Karpas-422 (cell line): Measurements from ENCODE around the gene ZNF710. TPM values are rescaled to one million over a fixed set of nuclear protein-coding genes. Genes with fewer than 3 reads are reported as not detected.
A peak's percentile ranks its signal among the peaks of the same experiment; 100 is the strongest.

Source experiments
- DNase-seq: peaks from one replicate; pipeline ENCODE4 v3.0.0-alpha.2; 2015
- H2AFZ ChIP-seq: fragments of 200-600 bp; sonication (generic); 2 replicates; pipeline ENCODE4 v1.6.1; 2014; ENCODE audit warnings: antibody characterized with exemption, low read length, mixed read lengths
- H3K27ac ChIP-seq: fragments of 200-600 bp; sonication (generic); 2 replicates; pipeline ENCODE4 v1.5.1; 2014; ENCODE audit warnings: mild to moderate bottlenecking, low read length, moderate library complexity
- H3K27me3 ChIP-seq: fragments of 200-600 bp; sonication (generic); 2 replicates; pipeline ENCODE4 v1.6.1; 2014; ENCODE audit warnings: low read length, mixed read lengths
- H3K36me3 ChIP-seq: fragments of 200-600 bp; sonication (generic); 2 replicates; pipeline ENCODE4 v1.6.1; 2014; ENCODE audit warnings: low read length, mixed read lengths; ENCODE audit not compliant: insufficient read depth
- H3K4me1 ChIP-seq: fragments of 200-600 bp; sonication (generic); 2 replicates; pipeline ENCODE4 v1.6.1; 2014; ENCODE audit warnings: mild to moderate bottlenecking, low read length, mixed read lengths
- H3K4me2 ChIP-seq: fragments of 200-600 bp; sonication (generic); 2 replicates; pipeline ENCODE4 v1.6.1; 2014; ENCODE audit warnings: low read length, low read depth, mild to moderate bottlenecking; ENCODE audit not compliant: poor library complexity, severe bottlenecking
- H3K4me3 ChIP-seq: fragments of 200-600 bp; sonication (generic); 2 replicates; pipeline ENCODE4 v1.5.1; 2014; ENCODE audit warnings: mild to moderate bottlenecking, antibody characterized with exemption, low read length, mixed read lengths
- H3K79me2 ChIP-seq: fragments of 200-600 bp; sonication (generic); 2 replicates; pipeline ENCODE4 v1.6.1; 2014; ENCODE audit warnings: mild to moderate bottlenecking, low read length, mixed read lengths
- H3K9ac ChIP-seq: fragments of 200-600 bp; sonication (generic); 2 replicates; pipeline ENCODE4 v1.6.0; 2014; ENCODE audit warnings: low read length
- H3K9me2 ChIP-seq: fragments of 200-600 bp; sonication (generic), shearing (Covaris generic); replicated peaks from 2 replicates; pipeline ENCODE4 v1.6.0; 2014; ENCODE audit warnings: mild to moderate bottlenecking, low read length, moderate library complexity; ENCODE audit not compliant: insufficient read depth
- H3K9me3 ChIP-seq: fragments of 300-700, 200-600 bp; sonication (generic); 2 replicates; pipeline ENCODE4 v1.6.1; 2014; ENCODE audit warnings: low read length, mixed read lengths
- H4K20me1 ChIP-seq: fragments of 200-600 bp; sonication (generic); 2 replicates; pipeline ENCODE4 v1.6.1; 2014; ENCODE audit warnings: mild to moderate bottlenecking, antibody characterized with exemption, low read length, low read depth; ENCODE audit not compliant: insufficient read depth
- total RNA-seq: library from RNA; depleted of rRNA; stranded (reverse); fragments of >200 nt; shearing (Covaris generic); gene quantifications from 2 replicates; pipeline ENCODE4 v1.2.3, GENCODE V29; 2014; ENCODE audit warnings: low replicate concordance

ZNF710 gene
- total RNA-seq, 1 experiment from 2014 or later, result 25.2 TPM

DNA sequence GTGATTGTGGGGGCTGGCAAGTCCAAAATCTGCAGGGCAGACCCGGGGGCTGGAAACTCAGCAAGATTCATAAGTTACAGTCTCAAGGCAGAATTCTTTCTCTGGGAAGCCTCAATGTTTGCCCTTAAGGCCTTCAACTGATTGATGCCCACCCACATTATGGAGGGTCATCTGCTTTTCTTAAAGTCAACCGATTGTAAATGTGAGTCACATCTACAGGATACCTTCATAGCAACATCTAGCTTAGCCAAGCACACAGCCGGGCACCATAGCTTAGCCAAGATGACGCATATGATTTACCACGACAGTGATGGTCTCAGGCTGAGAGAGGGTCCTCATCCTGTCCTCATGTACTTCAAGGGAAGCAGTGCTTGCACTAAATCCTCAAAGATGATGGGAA lies 57.7 kb downstream of the ZNF710 start:
- no peaks in the 10 kb centered on the region for H4K20me1 ChIP-seq
- H3K27me3 ChIP-seq, result no peaks in the 10 kb centered on the region
- no peaks in the 10 kb centered on the region for H3K9me3 ChIP-seq
- H3K4me3 ChIP-seq, result peak overlapping the region; percentile 42
- H2AFZ ChIP-seq, result no peak overlapping the region
- H3K36me3 ChIP-seq, result no peaks in the 10 kb centered on the region
- H3K9ac ChIP-seq, result peak overlapping the region; percentile 71
- DNase-seq, result peak; percentile 76
- peak overlapping the region; percentile 92 for H3K27ac ChIP-seq
- peak overlapping the region; percentile 62 for H3K4me2 ChIP-seq
- peaks cover 74% of the 10 kb centered on the region for H3K79me2 ChIP-seq
- no peaks in the 10 kb centered on the region for H3K9me2 ChIP-seq
- peaks cover 81% of the 10 kb centered on the region for H3K4me1 ChIP-seq

GRCh38 chr15:90059208-90059985 lies 58.3 kb downstream of the ZNF710 start:
- no peaks in the 10 kb centered on the region for H3K9me2 ChIP-seq
- H3K4me2 ChIP-seq, result peak overlapping the region; percentile 62
- H4K20me1 ChIP-seq, result no peaks in the 10 kb centered on the region
- H3K9ac ChIP-seq, result peak overlapping the region; percentile 71
- peaks cover 71% of the 10 kb centered on the region for H3K79me2 ChIP-seq
- no peaks in the 10 kb centered on the region for H3K27me3 ChIP-seq
- peaks cover 83% of the 10 kb centered on the region for H3K4me1 ChIP-seq
- H3K27ac ChIP-seq, result peak overlapping the region; percentile 92
- no peaks in the 10 kb centered on the region for H3K36me3 ChIP-seq
- H3K9me3 ChIP-seq, result no peaks in the 10 kb centered on the region
- peak; percentile 97 for DNase-seq
- peak overlapping the region; percentile 42 for H3K4me3 ChIP-seq
- H2AFZ ChIP-seq, result no peak overlapping the region

- H3K4me1 ChIP-seq, result peaks cover 80% of the 10 kb centered on the region
- no peak overlapping the region for H2AFZ ChIP-seq
- peak overlapping the region; percentile 72 for H3K9ac ChIP-seq
- H3K27me3 ChIP-seq, result no peaks in the 10 kb centered on the region
- H3K4me2 ChIP-seq, result peak overlapping the region; percentile 65
- H3K36me3 ChIP-seq, result no peaks in the 10 kb centered on the region
- no peaks in the 10 kb centered on the region for H4K20me1 ChIP-seq
- peak overlapping the region; percentile 92 for H3K27ac ChIP-seq
- H3K9me2 ChIP-seq, result no peaks in the 10 kb centered on the region
- H3K4me3 ChIP-seq, result no peak overlapping the region; the same call in 1 of the 2 replicates
- no peak for DNase-seq
- no peaks in the 10 kb centered on the region for H3K9me3 ChIP-seq
- H3K79me2 ChIP-seq, result peaks cover 59% of the 10 kb centered on the region
These were observed 59.7 kb downstream of the ZNF710 start for GRCh38 chr15:90060797-90061196.

DNA sequence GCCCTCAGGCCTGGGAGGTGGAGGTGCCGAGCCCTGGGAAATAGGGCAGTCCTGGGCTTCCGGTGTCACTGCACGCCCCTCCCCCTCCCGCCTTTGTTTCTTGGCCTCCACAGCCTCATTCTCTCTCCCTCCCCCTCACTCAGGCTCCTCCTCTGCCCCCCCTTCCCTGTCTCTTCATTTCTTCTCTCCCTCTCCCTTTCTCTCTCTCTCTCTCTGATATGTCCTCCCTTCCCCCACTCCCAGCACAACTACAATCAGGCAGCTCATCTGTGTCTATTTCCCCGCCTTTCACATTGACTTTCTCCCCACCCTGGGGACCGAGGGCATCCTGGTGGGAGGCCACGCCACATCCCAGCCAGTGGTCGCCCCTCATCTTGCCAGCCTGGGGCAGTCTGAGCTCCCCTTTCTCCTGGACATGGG lies 60.9 kb downstream of the ZNF710 start:
- no peaks in the 10 kb centered on the region for H4K20me1 ChIP-seq
- no peak overlapping the region for H2AFZ ChIP-seq
- H3K27ac ChIP-seq, result peak overlapping the region; percentile 92
- H3K79me2 ChIP-seq, result peaks cover 51% of the 10 kb centered on the region
- no peaks in the 10 kb centered on the region for H3K36me3 ChIP-seq
- H3K4me3 ChIP-seq, result peak overlapping the region; percentile 44; the same call in 1 of the 2 replicates
- H3K9me2 ChIP-seq, result no peaks in the 10 kb centered on the region
- peaks cover 71% of the 10 kb centered on the region for H3K4me1 ChIP-seq
- DNase-seq, result peak; percentile 90
- no peaks in the 10 kb centered on the region for H3K27me3 ChIP-seq
- H3K9ac ChIP-seq, result peak overlapping the region; percentile 72
- no peaks in the 10 kb centered on the region for H3K9me3 ChIP-seq
- H3K4me2 ChIP-seq, result peak overlapping the region; percentile 65

GRCh38 chr15:90062462-90062932 lies 61.4 kb downstream of the ZNF710 start:
- Histone ChIP-seq H3K4me1 (peaks cover 67% of the 10 kb centered on the region), H3K9me3 (no peaks in the 10 kb centered on the region), H2AFZ (no peak overlapping the region), H3K9me2 (no peaks in the 10 kb centered on the region), H3K4me2 (peak overlapping the region; percentile 65), H4K20me1 (no peaks in the 10 kb centered on the region), H3K4me3 (peak overlapping the region; percentile 44; the same call in 1 of the 2 replicates), H3K9ac (peak overlapping the region; percentile 72), H3K27ac (peak overlapping the region; percentile 92), H3K27me3 (no peaks in the 10 kb centered on the region), H3K79me2 (peaks cover 48% of the 10 kb centered on the region), H3K36me3 (no peaks in the 10 kb centered on the region)
- peak; percentile 68 for DNase-seq

GRCh38 chr15:90062973-90063769 lies 62.0 kb downstream of the ZNF710 start:
- Histone ChIP-seq H3K27ac (peak overlapping the region; percentile 92), H3K4me1 (peaks cover 60% of the 10 kb centered on the region), H3K4me2 (no peak overlapping the region), H2AFZ (no peak overlapping the region), H4K20me1 (no peaks in the 10 kb centered on the region), H3K36me3 (no peaks in the 10 kb centered on the region; the same call in 1 of the 2 replicates), H3K9me2 (no peaks in the 10 kb centered on the region), H3K4me3 (no peak overlapping the region), H3K27me3 (no peaks in the 10 kb centered on the region), H3K9ac (peak overlapping the region; percentile 72), H3K79me2 (peaks cover 48% of the 10 kb centered on the region), H3K9me3 (no peaks in the 10 kb centered on the region)
- no peak for DNase-seq

DNA sequence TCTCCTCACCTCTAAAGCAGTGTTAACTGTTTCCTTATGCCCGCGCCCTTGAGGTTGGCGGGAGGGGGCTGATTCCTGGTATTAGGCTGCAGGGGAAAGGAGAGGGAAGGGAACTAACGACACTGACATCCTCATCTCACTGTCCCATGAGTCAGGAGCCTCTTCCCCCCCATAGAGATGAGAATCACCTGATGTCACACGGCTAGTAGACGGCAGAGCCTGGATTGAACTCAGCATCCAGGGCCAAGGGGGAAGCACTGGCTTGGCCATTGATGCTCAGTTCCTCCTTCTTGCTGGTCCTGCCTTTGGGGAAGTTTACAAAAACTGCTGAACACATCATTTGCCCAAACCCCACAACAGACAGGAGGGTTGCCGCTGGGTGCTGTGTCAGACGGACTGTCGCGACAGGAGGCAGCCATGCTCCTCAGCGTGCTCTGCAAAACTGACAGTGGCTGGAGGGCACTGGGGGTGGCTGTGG lies 62.7 kb downstream of the ZNF710 start:
- H3K79me2 ChIP-seq, result peaks cover 46% of the 10 kb centered on the region
- H2AFZ ChIP-seq, result no peak overlapping the region
- no peak overlapping the region for H3K9ac ChIP-seq
- peak overlapping the region; percentile 92 for H3K27ac ChIP-seq
- no peak overlapping the region for H3K4me3 ChIP-seq
- H3K4me1 ChIP-seq, result peaks cover 54% of the 10 kb centered on the region
- H3K9me2 ChIP-seq, result no peaks in the 10 kb centered on the region
- no peak overlapping the region for H3K4me2 ChIP-seq
- H3K27me3 ChIP-seq, result no peaks in the 10 kb centered on the region
- no peak for DNase-seq
- H3K36me3 ChIP-seq, result peaks cover 5% of the 10 kb centered on the region; the same call in 1 of the 2 replicates
- no peaks in the 10 kb centered on the region for H4K20me1 ChIP-seq
- no peaks in the 10 kb centered on the region for H3K9me3 ChIP-seq
